Amniotic stem cell (primary cell): Measurements from ENCODE around the gene NFIB.

Experiments
- DNase-seq: peaks from one replicate; lab custom pipeline; 2025; lab: John Stamatoyannopoulos, UW

NFIB gene

GRCh38 chr9:14212697-14213420 lies 101.1 kb downstream of the NFIB start:
- DNase-seq, result no peak

GRCh38 chr9:14212077-14212476 lies 101.9 kb downstream of the NFIB start:
- no peak for DNase-seq

GRCh38 chr9:14211564-14211963 lies 102.4 kb downstream of the NFIB start:
- no peak for DNase-seq

GRCh38 chr9:14210428-14210827 lies 103.5 kb downstream of the NFIB start:
- no peak for DNase-seq

GRCh38 chr9:14209399-14210345 lies 104.3 kb downstream of the NFIB start:
- DNase-seq, result no peak

- DNase-seq, result no peak
Measured at GRCh38 chr9:14207352-14207995, 106.5 kb downstream of the NFIB start.

GRCh38 chr9:14205463-14205862 lies 108.5 kb downstream of the NFIB start:
- peak; percentile 18 for DNase-seq

- DNase-seq, result no peak
Measured at GRCh38 chr9:14203356-14204056, 110.4 kb downstream of the NFIB start.

GRCh38 chr9:14198841-14199455 lies 115.0 kb downstream of the NFIB start:
- no peak for DNase-seq

GRCh38 chr9:14198047-14198840 lies 115.7 kb downstream of the NFIB start:
- DNase-seq, result no peak

- no peak for DNase-seq
Measured at GRCh38 chr9:14197325-14197858, 116.5 kb downstream of the NFIB start.

- DNase-seq, result no peak
Measured at GRCh38 chr9:14193328-14193990, 120.5 kb downstream of the NFIB start.

- no peak for DNase-seq
Measured at GRCh38 chr9:14192556-14192955, 121.4 kb downstream of the NFIB start.

GRCh38 chr9:14191512-14191911 lies 122.4 kb downstream of the NFIB start:
- DNase-seq, result no peak

GRCh38 chr9:14190240-14190639 lies 123.7 kb downstream of the NFIB start:
- no peak for DNase-seq

- DNase-seq, result no peak
Measured at GRCh38 chr9:14189578-14189977, 124.4 kb downstream of the NFIB start.

- DNase-seq, result no peak
Measured at GRCh38 chr9:14189146-14189545, 124.8 kb downstream of the NFIB start.

- no peak for DNase-seq
Measured at GRCh38 chr9:14188538-14188937, 125.4 kb downstream of the NFIB start.

- no peak for DNase-seq
Measured at GRCh38 chr9:14188011-14188410, 125.9 kb downstream of the NFIB start.

- no peak for DNase-seq
Measured at GRCh38 chr9:14186096-14186495, 127.8 kb downstream of the NFIB start.
